Testis (tissue), 2 donors: ENCODE data around the gene NALCN.

ENCODE experiments used
- CTCF ChIP-seq, 3 experiments: fragments of 450-650 bp in 2 of 3; fragments of 200-600 bp in 1 of 3; sonication (generic) in 1 of 3; IDR thresholded peaks; one replicate each; pipeline ENCODE4 v1.5.1; 2016 to 2019; ENCODE audit warnings: antibody characterized with exemption in 3 of 3, mild to moderate bottlenecking in 2 of 3, moderate library complexity in 1 of 3
- POLR2A ChIP-seq: fragments of 450-650 bp; IDR thresholded peaks from one replicate; pipeline ENCODE4 v1.6.1; 2017; ENCODE audit warnings: antibody characterized with exemption, mild to moderate bottlenecking, moderate library complexity

DNA sequence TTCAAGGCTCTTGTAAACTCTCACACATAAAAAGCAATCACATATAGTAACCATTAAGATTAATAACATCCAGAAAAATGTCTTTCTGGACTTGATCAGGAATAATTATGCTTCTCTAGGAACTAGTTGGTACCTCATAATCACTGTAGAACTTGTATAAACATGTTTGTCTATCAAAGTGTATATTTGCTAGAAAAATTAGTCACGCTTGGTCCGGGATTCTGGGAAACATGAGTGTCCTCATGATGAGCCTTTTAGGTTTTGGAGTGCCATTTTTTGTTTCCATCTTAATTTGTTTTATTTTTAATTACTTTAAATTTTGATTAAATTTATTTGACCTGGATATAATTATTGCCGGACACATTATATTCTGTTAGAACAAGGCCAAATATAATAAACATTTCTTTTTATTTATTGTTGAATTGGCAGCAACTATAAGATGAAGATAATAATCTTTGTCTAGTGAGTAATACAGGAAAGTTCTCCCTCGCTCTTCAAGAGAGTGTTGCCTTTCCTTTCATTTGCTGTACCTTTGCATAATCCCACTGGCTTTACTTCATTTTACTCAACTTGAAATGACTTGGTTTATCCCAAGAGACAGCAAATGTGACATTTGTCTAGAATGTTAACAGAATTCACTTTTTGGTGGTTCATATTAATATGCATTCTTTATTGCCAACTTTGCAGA, 207.0 kb downstream of the NALCN start:
- TF ChIP-seq CTCF (IDR thresholded peaks at IDR 0.05) (no peak), POLR2A (no peak)
